IMR-90 (cell line): Measurements from ENCODE around the gene OXSR1. TPM values are rescaled to one million over a fixed set of nuclear protein-coding genes. Genes with fewer than 3 reads are reported as not detected.

Experiments used
- ATAC-seq: fragments of 200-7000 bp; cut with Tn5 transposase; 2 replicates; pipeline ENCODE4 v1.9.1; 2020; ENCODE audit warnings: low read depth, mild to moderate bottlenecking, moderate library complexity
- BruUV-seq: library from RNA; stranded (reverse); fragments of 400-500 nt; replicated peaks from 2 replicates; lab custom pipeline; 2021; lab: Mats Ljungman, UMichigan
- CTCF ChIA-PET: fragments of 300-600 bp; formaldehyde crosslinking; extraction: SDS; loops from one replicate; lab custom pipeline; 2021; ENCODE audit warnings: antibody characterized with exemption; lab: Yijun Ruan, JAX
- POLR2A ChIA-PET: fragments of 300-600 bp; sonication (Branson Sonifier 250); formaldehyde crosslinking; loops from one replicate; lab custom pipeline; 2022; ENCODE audit warnings: antibody characterized with exemption; ENCODE audit not compliant: unreplicated experiment; lab: Charles Lee
- DNase-seq: peaks from one replicate; pipeline ENCODE4 v3.0.0; 2013
- H2AFZ ChIP-seq: replicated peaks from 2 replicates; pipeline ENCODE3; 2013; ENCODE audit warnings: low read length, mild to moderate bottlenecking; ENCODE audit not compliant: poor library complexity
- H2AK5ac ChIP-seq: 2 replicates; pipeline ENCODE4 v1.6.1; 2013; ENCODE audit warnings: low read depth, low read length, inconsistent platforms
- H2AK9ac ChIP-seq: replicated peaks from 2 replicates; pipeline ENCODE3; 2013; ENCODE audit warnings: mild to moderate bottlenecking, low read depth, low read length, moderate library complexity; ENCODE audit not compliant: poor library complexity
- H2BK120ac ChIP-seq: 2 replicates; pipeline ENCODE4 v1.6.1; 2013; ENCODE audit warnings: low read depth, low read length, inconsistent platforms
- H2BK15ac ChIP-seq: 3 replicates; pipeline ENCODE4 v1.6.1; 2013; ENCODE audit warnings: low read depth, low read length, inconsistent platforms
- H2BK20ac ChIP-seq: 2 replicates; pipeline ENCODE4 v1.6.1; 2013; ENCODE audit warnings: low read depth, mild to moderate bottlenecking, inconsistent platforms, low read length, moderate library complexity
- H2BK5ac ChIP-seq: 2 replicates; pipeline ENCODE4 v1.6.1; 2013; ENCODE audit warnings: mild to moderate bottlenecking, low read depth, low read length, inconsistent platforms; ENCODE audit not compliant: poor library complexity, severe bottlenecking
- H3K14ac ChIP-seq: replicated peaks from 2 replicates; pipeline ENCODE4 v1.6.1; 2013; ENCODE audit warnings: low read depth, low read length, inconsistent platforms
- H3K18ac ChIP-seq: 2 replicates; pipeline ENCODE4 v1.6.1; 2013; ENCODE audit warnings: low read depth, low read length, control low read depth
- H3K23ac ChIP-seq: 2 replicates; pipeline ENCODE4 v1.6.1; 2013; ENCODE audit warnings: low read depth, low read length, inconsistent platforms
- H3K27ac ChIP-seq: 2 replicates; pipeline ENCODE4 v1.5.1; 2013; ENCODE audit warnings: mild to moderate bottlenecking, control low read depth, low read length; ENCODE audit not compliant: insufficient read depth
- H3K27me3 ChIP-seq: 2 replicates; pipeline ENCODE4 v1.6.1; 2013; ENCODE audit warnings: low read length; ENCODE audit not compliant: control insufficient read depth, insufficient read depth
- H3K36me3 ChIP-seq: 2 replicates; pipeline ENCODE4 v1.6.1; 2013; ENCODE audit warnings: low read length, mixed read lengths; ENCODE audit not compliant: control insufficient read depth, insufficient read depth
- H3K4ac ChIP-seq: 2 replicates; pipeline ENCODE4 v1.6.1; 2013; ENCODE audit warnings: low read depth, low read length, inconsistent platforms
- H3K4me1 ChIP-seq: 2 replicates; pipeline ENCODE4 v1.6.1; 2013; ENCODE audit warnings: low read length, mixed read lengths; ENCODE audit not compliant: control insufficient read depth, insufficient read depth
- H3K4me2 ChIP-seq: 2 replicates; pipeline ENCODE4 v1.6.1; 2013; ENCODE audit warnings: low read depth, mild to moderate bottlenecking, control low read depth, low read length, moderate library complexity
- H3K4me3 ChIP-seq: 2 replicates; pipeline ENCODE4 v1.5.1; 2013; ENCODE audit warnings: low read depth, mild to moderate bottlenecking, control low read depth, low read length, moderate library complexity; ENCODE audit not compliant: insufficient read depth
- H3K56ac ChIP-seq: 2 replicates; pipeline ENCODE4 v1.6.1; 2013; ENCODE audit warnings: low read length, inconsistent platforms; ENCODE audit not compliant: insufficient read depth; ENCODE audit errors: extremely low read depth
- H3K79me1 ChIP-seq, 2 experiments: 2 replicates each; pipeline ENCODE4 v1.6.1; 2013; ENCODE audit warnings: low read length in 2 of 2, inconsistent platforms in 1 of 2, low read depth in 1 of 2
- H3K9ac ChIP-seq: 2 replicates; pipeline ENCODE4 v1.6.1; 2013; ENCODE audit warnings: low read depth, low read length, control low read depth
- H3K9me1 ChIP-seq: 2 replicates; pipeline ENCODE4 v1.6.1; 2013; ENCODE audit warnings: low read length, inconsistent platforms; ENCODE audit not compliant: insufficient read depth
- H3K9me3 ChIP-seq: 2 replicates; pipeline ENCODE4 v1.6.1; 2013; ENCODE audit warnings: low read length; ENCODE audit not compliant: control insufficient read depth, insufficient read depth
- H4K20me1 ChIP-seq: 2 replicates; pipeline ENCODE4 v1.6.1; 2013; ENCODE audit warnings: low read length, inconsistent platforms; ENCODE audit not compliant: insufficient read depth
- H4K5ac ChIP-seq: 2 replicates; pipeline ENCODE4 v1.6.1; 2013; ENCODE audit warnings: mild to moderate bottlenecking, low read depth, low read length, control low read depth
- H4K8ac ChIP-seq, 2 experiments: 2 replicates each; pipeline ENCODE4 v1.6.1; 2013; ENCODE audit warnings: low read depth in 2 of 2, low read length in 2 of 2, control low read depth in 1 of 2, inconsistent platforms in 1 of 2
- H4K91ac ChIP-seq: 2 replicates; pipeline ENCODE4 v1.6.1; 2013; ENCODE audit warnings: low read depth, low read length, inconsistent platforms; ENCODE audit not compliant: insufficient read depth
- BHLHE40 ChIP-seq: fragments of 150-350 bp; IDR thresholded peaks from 2 replicates; pipeline ENCODE4 v1.6.1; 2016; ENCODE audit warnings: mild to moderate bottlenecking, low read depth, low read length
- CEBPB ChIP-seq: IDR thresholded peaks from 2 replicates; pipeline ENCODE4 v1.6.1; 2012; ENCODE audit warnings: low read depth, low read length, improper control_type of control experiment
- CHD1 ChIP-seq: IDR thresholded peaks from 2 replicates; pipeline ENCODE4 v1.6.1; 2012; ENCODE audit warnings: low read depth, low read length, improper control_type of control experiment
- CTCF ChIP-seq: conservative IDR thresholded peaks from 2 replicates; pipeline ENCODE4 v1.5.1; 2012; ENCODE audit warnings: mild to moderate bottlenecking, low read depth, low read length, improper control_type of control experiment
- ELK1 ChIP-seq: fragments of 150-350 bp; IDR thresholded peaks from 2 replicates; pipeline ENCODE4 v1.6.1; 2016; ENCODE audit warnings: low read depth, mild to moderate bottlenecking, low read length, moderate library complexity, borderline replicate concordance
- FOS ChIP-seq: fragments of 150-350 bp; IDR thresholded peaks from 2 replicates; pipeline ENCODE4 v1.6.1; 2016; ENCODE audit warnings: low read depth, low read length
- MAFK ChIP-seq: IDR thresholded peaks from 2 replicates; pipeline ENCODE4 v1.6.1; 2012; ENCODE audit warnings: low read depth, low read length, improper control_type of control experiment
- MAZ ChIP-seq: IDR thresholded peaks from 2 replicates; pipeline ENCODE4 v1.6.1; 2012; ENCODE audit warnings: low read depth, mild to moderate bottlenecking, low read length, improper control_type of control experiment, moderate library complexity, borderline replicate concordance
- MXI1 ChIP-seq: IDR thresholded peaks from 2 replicates; pipeline ENCODE4 v1.6.1; 2012; ENCODE audit warnings: low read depth, mild to moderate bottlenecking, low read length, moderate library complexity, borderline replicate concordance
- NFE2L2 ChIP-seq: fragments of 150-350 bp; IDR thresholded peaks from 2 replicates; pipeline ENCODE4 v1.6.1; 2016; ENCODE audit warnings: low read depth, mild to moderate bottlenecking, low read length
- POLR2A ChIP-seq: IDR thresholded peaks from 2 replicates; pipeline ENCODE4 v1.6.1; 2012; ENCODE audit warnings: mild to moderate bottlenecking, low read depth, low read length
- RAD21 ChIP-seq: IDR thresholded peaks from 2 replicates; pipeline ENCODE4 v1.6.1; 2012; ENCODE audit warnings: low read length, improper control_type of control experiment
- RCOR1 ChIP-seq: IDR thresholded peaks from 2 replicates; pipeline ENCODE4 v1.6.1; 2012; ENCODE audit warnings: mild to moderate bottlenecking, low read length, improper control_type of control experiment; ENCODE audit not compliant: insufficient replicate concordance
- RFX5 ChIP-seq: IDR thresholded peaks from 2 replicates; pipeline ENCODE4 v1.8.0; 2012; ENCODE audit warnings: low read depth, mild to moderate bottlenecking, low read length, moderate library complexity
- SMC3 ChIP-seq: fragments of 150-350 bp; IDR thresholded peaks from 2 replicates; pipeline ENCODE4 v1.6.1; 2016; ENCODE audit warnings: low read depth, mild to moderate bottlenecking, antibody characterized with exemption, low read length, moderate library complexity
- USF2 ChIP-seq: fragments of 150-350 bp; IDR thresholded peaks from 2 replicates; pipeline ENCODE4 v1.6.1; 2017; ENCODE audit warnings: mild to moderate bottlenecking, antibody characterized with exemption, low read length, low read depth
- WGBS, 2 experiments: methylation state at CpG; one replicate each; pipeline versions ENCODE4 v1.1.5 to v1.1.7; 2013; ENCODE audit warnings: missing lambda C conversion rate in 2 of 2; ENCODE audit not compliant: insufficient read length in 1 of 2; ENCODE audit errors: extremely low coverage in 2 of 2; 5-methylcytosine and 5-hydroxymethylcytosine counted together
- dilution Hi-C: fragments of 300-500 bp; cut with HindIII; formaldehyde crosslinking; loops from one replicate; pipeline ENCODE4 v1.14.3; 2018; ENCODE audit warnings: low sequenced_read_pairs; ENCODE audit not compliant: unreplicated experiment
- in situ Hi-C: fragments of 300-500 bp; cut with MboI; formaldehyde crosslinking; loops from 3 replicates; pipeline ENCODE4 v1.14.3; 2019; ENCODE audit warnings: low sequenced_read_pairs, inconsistent platforms, mixed read lengths
- intact Hi-C: fragments of 100-400 bp; cut with micrococcal nuclease; formaldehyde crosslinking; loops from 2 replicates; pipeline ENCODE4 v1.10.0; 2022
- polyA plus RNA-seq, 3 experiments: library from polyadenylated mRNA; depleted of rRNA; stranded (reverse); fragments of >200 nt; gene quantifications; 2 replicates each; pipeline ENCODE4 v1.2.3, GENCODE V29; 2012; ENCODE audit warnings: low replicate concordance in 1 of 3
- total RNA-seq: library from RNA; depleted of rRNA; stranded (reverse); fragments of >200 nt; gene quantifications from 2 replicates; pipeline ENCODE4 v1.2.3, GENCODE V29; 2012

The OXSR1 gene
- total and polyA plus RNA-seq, 2 of the 4 experiments (the other 2 are of a cell fraction) = 32.9 to 37.6 TPM

- dilution Hi-C loops = no loop called here
- Histone ChIP-seq H3K9ac (no peak overlapping the region), H3K79me1 (no peaks in the 10 kb centered on the region), H3K36me3 (no peaks in the 10 kb centered on the region), H3K18ac (no peak overlapping the region), H4K20me1 (no peaks in the 10 kb centered on the region), H3K27ac (no peak overlapping the region), H3K4me2 (no peak overlapping the region), H2BK20ac (no peak overlapping the region), H2AK9ac (no peak overlapping the region), H3K56ac (no peak overlapping the region), H4K8ac (no peak overlapping the region), H4K5ac (no peak overlapping the region; the same call in 1 of the 2 replicates), H2BK120ac (no peak overlapping the region), H2BK15ac (no peak overlapping the region), H3K4ac (no peak overlapping the region), H2AK5ac (no peak overlapping the region), H3K14ac (no peak overlapping the region), H3K9me1 (no peaks in the 10 kb centered on the region), H2AFZ (no peak overlapping the region), H3K4me3 (no peak overlapping the region), H3K23ac (no peak overlapping the region; the same call in 1 of the 2 replicates), H2BK5ac (no peak overlapping the region), H4K91ac (no peak overlapping the region), H3K9me3 (peaks cover 3% of the 10 kb centered on the region; the same call in 1 of the 2 replicates), H3K27me3 (no peaks in the 10 kb centered on the region), H3K4me1 (no peaks in the 10 kb centered on the region)
- intact Hi-C loops = no loop called here
- TF ChIP-seq ELK1 (no peak), MAZ (no peak), SMC3 (no peak), NFE2L2 (no peak), POLR2A (no peak), BHLHE40 (no peak), RFX5 (no peak), MXI1 (no peak), USF2 (no peak), CHD1 (no peak), CEBPB (no peak), CTCF (no peak), RAD21 (no peak), RCOR1 (no peak), MAFK (no peak), FOS (no peak)
- 57 to 100% methylated on average over 1 to 2 of the region's 3 CpGs for WGBS, 2 experiments
- ATAC-seq (no peak), DNase-seq (no peak)
- in situ Hi-C loops = no loop called here
- BruUV-seq = no TSS peak
- POLR2A ChIA-PET = no interaction called here
- CTCF ChIA-PET = no interaction called here
Measured at GRCh38 chr3:38150780-38151528, 14.4 kb upstream of the OXSR1 start.
